GM21825 (cell line): ENCODE results near the gene BHLHE40.

ENCODE experiments used
- ATAC-seq: cut with Tn5 transposase; IDR thresholded peaks from one replicate; pipeline ENCODE4 v1.9.1; 2021; ENCODE audit warnings: mild to moderate bottlenecking, moderate library complexity; ENCODE audit not compliant: unreplicated experiment

BHLHE40 gene

DNA sequence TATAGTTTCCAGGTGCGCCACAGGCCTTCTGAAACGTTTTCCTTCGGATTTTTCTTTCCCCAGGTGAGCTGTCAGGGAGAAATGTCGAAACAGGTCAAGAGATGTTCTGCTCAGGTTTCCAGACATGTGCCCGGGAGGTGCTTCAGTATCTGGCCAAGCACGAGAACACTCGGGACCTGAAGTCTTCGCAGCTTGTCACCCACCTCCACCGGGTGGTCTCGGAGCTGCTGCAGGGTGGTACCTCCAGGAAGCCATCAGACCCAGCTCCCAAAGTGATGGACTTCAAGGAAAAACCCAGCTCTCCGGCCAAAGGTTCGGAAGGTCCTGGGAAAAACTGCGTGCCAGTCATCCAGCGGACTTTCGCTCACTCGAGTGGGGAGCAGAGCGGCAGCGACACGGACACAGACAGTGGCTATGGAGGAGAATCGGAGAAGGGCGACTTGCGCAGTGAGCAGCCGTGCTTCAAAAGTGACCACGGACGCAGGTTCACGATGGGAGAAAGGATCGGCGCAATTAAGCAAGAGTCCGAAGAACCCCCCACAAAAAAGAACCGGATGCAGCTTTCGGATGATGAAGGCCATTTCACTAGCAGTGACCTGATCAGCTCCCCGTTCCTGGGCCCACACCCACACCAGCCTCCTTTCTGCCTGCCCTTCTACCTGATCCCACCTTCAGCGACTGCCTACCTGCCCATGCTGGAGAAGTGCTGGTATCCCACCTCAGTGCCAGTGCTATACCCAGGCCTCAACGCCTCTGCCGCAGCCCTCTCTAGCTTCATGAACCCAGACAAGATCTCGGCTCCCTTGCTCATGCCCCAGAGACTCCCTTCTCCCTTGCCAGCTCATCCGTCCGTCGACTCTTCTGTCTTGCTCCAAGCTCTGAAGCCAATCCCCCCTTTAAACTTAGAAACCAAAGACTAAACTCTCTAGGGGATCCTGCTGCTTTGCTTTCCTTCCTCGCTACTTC lies 3.8 kb downstream of the BHLHE40 start:
- no peak for ATAC-seq

DNA sequence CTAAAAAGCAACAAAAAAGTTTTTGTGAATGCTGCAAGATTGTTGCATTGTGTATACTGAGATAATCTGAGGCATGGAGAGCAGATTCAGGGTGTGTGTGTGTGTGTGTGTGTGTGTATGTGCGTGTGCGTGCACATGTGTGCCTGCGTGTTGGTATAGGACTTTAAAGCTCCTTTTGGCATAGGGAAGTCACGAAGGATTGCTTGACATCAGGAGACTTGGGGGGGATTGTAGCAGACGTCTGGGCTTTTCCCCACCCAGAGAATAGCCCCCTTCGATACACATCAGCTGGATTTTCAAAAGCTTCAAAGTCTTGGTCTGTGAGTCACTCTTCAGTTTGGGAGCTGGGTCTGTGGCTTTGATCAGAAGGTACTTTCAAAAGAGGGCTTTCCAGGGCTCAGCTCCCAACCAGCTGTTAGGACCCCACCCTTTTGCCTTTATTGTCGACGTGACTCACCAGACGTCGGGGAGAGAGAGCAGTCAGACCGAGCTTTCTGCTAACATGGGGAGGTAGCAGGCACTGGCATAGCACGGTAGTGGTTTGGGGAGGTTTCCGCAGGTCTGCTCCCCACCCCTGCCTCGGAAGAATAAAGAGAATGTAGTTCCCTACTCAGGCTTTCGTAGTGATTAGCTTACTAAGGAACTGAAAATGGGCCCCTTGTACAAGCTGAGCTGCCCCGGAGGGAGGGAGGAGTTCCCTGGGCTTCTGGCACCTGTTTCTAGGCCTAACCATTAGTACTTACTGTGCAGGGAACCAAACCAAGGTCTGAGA lies 4.7 kb downstream of the BHLHE40 start:
- peak; percentile 54 for ATAC-seq

DNA sequence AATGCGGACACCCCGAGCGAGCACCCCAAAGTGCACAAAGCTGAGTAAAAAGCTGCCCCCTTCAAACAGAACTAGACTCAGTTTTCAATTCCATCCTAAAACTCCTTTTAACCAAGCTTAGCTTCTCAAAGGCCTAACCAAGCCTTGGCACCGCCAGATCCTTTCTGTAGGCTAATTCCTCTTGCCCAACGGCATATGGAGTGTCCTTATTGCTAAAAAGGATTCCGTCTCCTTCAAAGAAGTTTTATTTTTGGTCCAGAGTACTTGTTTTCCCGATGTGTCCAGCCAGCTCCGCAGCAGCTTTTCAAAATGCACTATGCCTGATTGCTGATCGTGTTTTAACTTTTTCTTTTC lies 5.3 kb downstream of the BHLHE40 start:
- ATAC-seq: no peak

DNA sequence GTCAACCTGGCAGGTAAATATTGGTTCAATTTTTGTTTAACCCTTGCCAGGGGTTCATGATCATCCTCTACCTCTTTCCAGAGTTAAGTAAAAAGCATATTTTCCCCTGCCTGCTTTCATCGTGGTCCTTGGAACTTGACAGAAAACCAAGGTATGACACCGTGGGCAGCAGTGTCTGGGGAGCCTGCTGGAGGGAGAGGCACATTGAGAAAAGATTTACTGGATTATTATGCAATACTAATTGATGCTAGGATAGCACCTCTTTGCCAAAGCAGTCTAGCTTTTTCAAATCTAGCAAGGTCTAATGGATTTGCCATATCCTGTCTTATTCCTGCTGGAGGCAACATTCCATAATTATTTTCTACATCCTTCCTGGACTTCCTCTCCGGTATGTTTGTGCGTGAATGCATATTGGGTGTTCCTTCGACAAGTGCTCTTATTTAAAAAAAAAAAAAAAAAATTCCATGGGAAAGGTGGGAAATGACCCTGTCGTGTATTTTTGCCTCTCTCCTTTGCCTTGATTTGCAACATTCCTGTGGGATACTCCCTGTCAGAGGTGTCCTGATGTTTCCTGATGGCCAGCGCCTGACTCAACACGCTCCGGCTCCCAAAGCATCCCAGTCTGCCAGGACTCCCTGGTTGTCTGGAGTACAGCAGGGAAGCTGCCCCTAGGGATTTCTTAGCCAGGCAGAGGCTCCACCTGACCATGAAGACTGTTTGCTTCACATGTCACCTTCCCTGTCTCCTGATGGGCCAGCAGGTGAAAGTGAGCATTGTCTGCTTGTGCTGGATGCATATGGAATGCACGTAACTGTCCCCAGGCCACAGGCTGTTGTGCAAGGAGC lies 6.3 kb downstream of the BHLHE40 start:
- no peak for ATAC-seq

DNA sequence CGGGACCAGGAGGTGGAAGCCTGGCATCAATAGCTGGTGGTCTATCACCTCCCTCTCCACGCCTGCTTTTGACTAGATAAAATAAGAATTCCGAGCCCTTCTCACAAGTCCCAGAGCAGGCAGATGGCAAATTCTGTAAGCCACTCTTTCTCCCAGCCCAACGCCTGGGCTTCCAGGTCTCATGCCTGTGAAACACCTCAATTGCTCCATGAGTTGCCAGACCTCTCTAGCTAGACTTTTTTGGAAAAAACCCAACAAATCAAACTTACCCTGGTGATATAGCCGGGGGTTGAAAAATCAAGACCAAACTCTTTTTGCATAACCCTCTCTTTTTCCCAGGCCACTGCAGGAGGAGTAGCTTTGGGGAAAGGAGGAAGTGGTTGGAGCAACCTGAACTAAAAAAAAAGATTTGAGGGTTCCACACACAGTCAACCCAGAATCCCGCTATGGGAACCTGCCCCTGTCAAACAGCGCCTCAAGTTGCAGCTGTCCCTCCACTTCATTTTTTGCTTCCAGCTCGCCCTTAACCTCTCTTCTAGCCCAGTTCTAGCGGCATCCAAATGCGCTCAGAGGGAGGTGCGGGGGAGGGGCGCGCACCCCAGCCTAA lies 7.0 kb downstream of the BHLHE40 start:
- peak; percentile 26 for ATAC-seq

DNA sequence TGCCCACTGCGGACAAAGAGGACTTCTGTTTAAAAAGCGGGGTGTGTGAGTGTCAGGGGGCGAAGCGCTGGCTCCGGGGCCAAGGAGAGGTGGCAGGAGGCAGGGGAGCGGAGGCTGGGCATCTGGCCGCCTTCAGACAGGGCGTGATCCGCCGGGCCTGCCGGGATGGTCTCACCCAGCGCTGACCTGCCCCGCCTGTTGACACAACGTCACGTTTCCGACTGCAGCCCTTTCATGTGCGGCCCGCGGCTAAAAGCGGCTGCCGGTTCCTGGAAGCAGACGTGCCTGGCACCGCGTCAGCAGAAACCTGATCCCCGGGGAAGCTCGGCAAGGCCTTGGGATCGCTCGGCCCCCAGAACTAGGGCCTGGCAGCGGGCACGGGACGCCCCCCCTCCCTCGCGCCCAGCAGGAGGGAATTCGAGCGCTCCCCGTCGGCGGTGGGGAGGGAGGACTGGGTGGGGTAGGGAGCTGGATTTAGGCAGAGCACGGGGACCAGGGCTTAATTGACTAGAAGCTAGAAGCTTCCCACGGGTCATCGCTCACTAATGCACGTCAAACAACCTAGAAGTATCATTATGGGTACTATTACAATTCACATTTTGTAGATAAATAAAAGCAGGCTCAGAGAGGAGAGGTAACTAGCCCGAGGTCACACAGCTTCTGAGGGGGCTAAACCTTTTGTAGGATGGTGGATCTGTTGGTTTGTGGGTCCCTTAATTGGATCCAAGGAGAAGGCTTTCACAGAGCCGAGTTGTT lies 7.7 kb downstream of the BHLHE40 start:
- peak; percentile 54 for ATAC-seq

DNA sequence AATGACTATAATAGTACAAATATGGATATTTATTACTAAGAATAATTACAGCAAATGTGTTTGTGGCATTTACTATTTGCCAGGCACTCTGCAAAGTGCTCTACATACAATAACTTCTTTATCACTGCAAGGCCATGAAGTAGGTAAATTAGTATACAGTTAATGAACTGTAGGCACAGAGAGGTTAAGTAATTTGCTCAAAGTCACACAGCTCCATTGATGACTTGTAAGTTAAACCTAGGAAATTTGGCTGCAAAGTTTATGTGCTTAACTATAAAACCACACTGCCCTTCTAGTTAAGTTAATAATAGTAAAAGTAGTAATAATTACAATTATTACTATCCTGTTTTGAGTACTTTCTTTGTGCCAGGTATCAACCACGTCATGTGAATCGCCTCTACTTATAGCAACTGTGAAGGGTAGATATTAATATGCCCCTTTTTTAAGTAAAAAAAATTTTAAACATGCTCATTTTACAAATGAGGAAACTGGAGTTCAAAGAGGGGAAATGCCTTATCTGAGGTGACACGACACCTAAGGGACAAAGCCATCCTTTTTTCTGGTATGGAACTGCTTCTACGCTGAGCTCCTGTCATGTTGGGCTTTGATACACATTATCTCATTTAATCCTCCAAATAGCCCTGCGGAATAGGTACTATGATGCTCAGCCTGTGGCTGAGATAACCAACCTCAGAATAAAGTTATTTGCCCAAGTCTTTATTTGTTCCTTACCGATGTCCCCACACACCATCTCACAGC lies 8.5 kb downstream of the BHLHE40 start:
- no peak for ATAC-seq

DNA sequence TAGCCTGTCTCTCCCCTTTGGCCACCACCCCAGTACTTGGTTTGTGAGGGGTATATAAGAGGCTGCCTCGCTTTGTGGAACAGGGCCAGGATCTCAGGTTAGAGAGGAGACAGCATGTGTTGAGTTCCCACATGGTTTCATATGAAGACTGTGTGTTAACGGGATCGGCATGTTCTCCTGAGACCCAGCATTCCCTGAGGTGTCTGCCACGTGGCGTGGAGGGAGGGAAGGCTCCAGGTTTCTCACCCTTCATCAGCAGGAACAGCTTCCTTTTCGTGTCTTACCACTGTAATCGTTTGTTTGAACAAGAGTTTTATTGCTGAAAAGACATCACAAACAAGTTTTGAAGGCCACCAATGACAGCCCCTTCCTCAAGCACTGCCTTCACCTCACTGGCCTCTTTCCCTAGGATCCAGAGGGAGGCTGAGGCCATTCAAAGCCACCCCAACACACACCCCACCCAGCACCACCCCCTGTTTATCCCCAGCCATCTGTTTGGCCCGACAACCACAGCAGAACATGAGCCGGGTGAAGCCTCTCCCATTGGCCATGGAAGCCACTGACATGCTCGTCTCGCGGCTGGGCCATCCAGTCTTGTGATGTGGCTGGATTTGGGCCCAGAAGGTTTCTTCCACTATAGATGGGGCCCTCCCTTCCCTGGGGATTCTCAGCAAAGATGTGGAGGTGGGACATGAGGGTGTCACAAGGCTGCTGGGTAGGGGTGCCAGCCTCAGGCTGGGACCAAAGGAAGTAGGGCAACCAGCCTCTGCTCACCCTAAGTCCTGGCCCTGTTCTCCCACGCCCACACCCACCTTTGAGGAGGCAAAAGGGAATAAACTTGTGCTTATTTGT lies 10.0 kb downstream of the BHLHE40 start:
- no peak for ATAC-seq

DNA sequence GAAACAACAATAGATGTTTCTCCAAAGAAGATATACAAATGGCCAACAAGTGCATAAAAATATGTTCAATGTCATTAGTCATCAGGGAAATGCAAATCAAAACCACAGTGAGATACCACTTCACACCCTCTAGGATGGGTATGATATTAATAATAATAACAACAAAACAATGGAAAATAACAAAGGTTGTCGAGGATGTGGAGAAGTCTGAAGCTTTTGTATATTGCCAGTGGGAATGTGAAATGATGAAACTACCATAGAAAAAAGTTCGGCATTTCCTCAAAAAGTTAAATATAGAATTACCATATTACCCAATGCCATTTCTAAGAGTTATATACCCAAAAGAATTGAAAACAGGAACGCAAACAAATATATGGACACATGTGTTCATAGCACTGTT lies 10.8 kb downstream of the BHLHE40 start:
- no peak for ATAC-seq

DNA sequence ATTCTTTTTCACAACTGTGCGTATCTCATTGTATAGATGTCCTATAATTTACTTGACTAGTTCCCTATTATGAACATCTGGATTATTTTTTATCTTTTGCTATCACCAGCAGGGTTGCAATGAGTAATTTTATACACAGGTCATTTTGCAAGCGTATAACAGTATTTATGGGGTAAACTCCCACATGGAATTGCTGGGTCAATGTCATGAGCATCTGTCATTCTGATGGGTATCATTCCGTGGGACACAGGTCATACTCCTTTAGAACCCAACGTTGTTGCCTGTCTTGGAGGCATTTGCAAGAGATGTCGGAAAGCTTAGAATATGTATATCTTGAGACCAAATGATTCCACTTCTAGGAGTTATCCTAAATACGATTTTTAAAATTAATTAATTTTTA lies 12.9 kb downstream of the BHLHE40 start:
- ATAC-seq: no peak

DNA sequence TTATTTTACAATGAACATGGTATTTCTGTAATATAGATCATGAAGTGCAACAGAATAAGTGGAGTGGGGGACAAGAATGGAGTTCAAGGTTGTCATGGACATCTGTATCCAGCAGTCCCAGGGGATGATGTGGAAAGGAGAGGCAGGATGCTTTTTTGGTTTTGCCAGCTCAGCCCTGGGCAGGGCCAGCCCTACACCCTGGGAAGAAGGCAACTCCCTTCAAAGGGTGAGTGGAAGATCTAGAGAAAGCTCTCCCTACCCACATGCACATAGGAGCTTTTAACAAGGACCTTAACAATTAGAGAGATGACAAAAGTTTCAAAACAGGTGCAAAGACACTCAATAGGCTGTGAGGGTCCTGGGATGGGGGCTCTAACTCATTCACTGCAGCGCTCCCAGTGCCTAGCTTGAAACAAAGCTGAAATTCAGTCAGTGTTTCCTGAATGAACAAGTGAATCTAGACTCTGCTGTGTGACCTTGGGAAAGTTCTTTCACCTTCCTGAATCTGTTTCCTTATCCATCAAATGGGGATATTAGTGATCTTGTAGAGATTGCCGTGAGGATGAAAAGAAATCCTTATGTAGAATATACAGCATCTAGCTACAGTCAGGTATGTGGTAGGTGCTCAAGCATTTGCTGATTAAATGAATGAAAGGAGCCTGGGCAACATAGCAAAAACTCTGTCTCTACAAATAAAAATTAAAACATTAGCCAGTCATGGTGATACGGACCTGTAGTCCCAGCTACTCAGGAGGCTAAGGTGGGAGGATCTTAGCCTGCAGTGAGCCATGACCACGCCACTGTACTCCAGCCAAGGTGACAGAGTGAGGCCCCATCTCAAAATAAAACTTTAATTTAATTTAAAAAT lies 14.3 kb downstream of the BHLHE40 start:
- ATAC-seq: no peak

DNA sequence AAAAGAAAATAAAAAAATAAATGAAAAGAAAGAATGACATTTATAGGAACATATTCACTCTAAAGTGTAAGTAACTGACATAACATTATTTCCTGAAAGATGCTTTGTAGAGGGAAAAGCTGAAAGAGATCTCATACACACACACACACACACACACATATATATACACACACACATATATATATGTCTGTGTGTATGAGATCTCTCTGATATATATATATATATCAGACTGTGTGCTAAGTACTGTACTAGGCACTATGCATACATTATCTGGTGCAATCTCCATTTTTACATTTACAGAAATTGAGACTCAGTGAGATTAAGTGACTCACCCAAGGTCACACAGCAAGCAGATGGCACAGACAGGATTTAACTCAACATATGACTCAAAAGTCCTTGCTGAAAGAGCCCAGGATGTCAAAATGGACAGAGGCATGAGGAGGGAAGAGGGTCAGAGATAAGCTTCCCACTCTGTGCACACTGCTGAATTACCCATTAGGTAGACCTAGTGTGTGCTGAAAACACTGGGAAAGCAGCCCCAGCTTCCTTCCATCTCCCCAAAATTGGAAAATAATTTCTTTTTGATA lies 15.0 kb downstream of the BHLHE40 start:
- ATAC-seq: no peak

DNA sequence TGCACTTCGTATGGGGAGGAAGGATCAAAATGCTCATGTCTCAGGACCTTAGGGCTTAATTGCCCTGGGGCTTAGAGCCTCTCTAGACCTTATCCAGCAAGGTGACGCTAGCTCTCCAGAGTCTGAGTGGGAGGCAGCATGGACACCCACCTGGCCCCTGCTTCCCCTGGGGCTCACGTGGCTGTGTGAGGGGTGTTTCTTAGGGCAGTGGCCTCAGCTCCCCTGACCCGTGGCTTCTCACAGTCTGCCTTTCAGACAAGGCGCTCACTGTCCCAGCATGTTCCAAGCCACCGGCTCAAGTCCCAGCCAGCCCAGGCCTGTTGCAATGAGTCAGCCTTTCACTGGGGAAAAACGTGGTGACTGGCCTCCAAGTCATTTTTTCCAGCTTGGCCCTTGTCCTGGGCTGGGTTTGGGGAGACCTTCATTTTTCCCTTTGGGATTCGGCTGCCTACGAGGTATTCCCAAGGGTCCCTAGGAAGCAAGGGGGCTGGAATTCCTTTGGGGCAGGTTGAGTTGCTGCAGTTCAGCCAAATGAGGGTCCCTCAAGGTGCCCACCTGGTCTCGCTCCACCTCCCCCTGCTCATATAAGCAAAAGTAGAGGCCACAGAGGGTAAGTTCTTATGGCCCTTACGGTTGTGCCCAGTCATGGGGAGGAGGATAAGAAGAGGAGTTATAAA lies 15.7 kb downstream of the BHLHE40 start:
- ATAC-seq: peak; percentile 51

DNA sequence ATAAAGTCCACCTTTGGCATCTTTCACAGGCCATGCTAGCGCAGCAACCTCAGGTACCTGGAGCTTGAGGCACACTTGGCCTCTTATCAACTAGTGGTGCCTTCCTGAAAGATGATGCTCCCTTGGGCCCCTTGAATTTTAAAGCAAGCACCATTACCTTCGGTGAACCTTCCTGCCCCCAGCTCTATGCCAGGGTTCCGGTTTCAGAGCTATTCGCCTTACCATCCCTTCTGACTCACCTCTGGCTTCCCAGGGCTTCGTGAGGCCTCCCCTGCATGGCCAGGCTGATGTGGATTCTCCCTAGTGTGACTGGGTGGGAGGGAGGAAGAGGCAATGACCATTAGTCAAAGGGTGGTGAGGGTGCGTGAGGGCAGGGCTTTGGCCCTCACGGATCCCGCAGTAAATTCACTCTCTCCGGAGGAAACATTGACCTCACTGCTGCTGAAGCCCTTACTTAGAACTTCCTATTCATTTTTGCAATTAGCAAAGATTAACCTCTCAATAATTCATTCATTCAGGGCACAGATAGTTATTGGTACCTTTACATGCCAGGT lies 16.3 kb downstream of the BHLHE40 start:
- no peak for ATAC-seq

DNA sequence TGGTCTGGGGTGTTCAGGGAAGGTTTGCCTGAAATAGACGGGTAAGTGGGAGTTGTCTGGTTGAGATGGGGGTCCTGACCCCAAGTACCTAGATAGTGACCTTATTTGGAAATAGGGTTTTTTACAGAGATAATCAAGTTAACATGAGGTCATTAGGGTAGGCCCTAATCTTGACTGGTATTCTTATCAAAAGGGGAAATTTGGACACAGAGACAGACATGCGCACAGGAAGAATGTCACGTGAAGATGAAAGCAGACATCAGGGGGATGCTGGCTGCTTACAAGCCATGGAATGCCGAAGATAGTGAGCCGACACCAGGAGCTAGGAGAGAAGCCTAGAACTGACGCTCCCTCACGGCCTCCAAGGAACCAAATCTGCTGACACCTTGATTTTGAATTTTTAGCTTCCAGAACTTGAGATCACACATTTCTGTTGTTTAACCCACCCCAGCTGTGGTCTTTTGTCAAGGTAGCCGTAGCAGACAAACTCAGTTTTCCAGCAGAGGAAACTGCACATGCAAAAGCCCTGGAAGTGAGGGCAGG lies 17.1 kb downstream of the BHLHE40 start:
- no peak for ATAC-seq

DNA sequence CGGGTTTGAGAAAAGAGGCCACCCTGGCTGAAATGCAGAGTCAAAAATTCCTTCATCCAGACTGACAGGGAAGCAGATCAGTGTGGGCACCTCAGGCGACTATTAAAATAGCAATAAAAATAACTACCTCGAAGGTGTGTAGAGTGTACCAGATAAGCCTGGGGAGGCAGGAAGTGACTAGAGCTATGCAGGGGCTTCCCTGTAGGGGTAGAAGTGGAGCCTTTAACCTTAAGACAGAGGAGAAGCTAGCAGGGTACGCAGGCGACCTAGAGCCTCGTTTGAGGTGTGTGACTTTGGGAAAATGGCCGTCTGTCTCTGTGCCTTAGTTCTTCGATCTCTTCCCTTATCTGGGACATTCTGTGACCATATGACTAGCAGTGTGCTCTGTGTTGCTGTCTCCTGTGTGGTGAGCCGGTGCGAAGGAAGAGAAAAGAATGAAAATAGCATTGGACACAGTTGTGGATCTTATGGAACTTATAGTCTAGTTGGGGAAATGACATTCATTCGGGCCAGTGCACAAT lies 17.6 kb downstream of the BHLHE40 start:
- no peak for ATAC-seq
